Measurements from ENCODE around the gene PIPOX. TPM values are rescaled to one million over a fixed set of nuclear protein-coding genes. Genes with fewer than 3 reads are reported as not detected.

Gene PIPOX
- total and polyA plus RNA-seq, 9 of the 15 experiments (the other 6 are each of a cell fraction or from before 2014, with no cell fraction given), result 0.15 to 2.2 (median 0.58) TPM; not detected in 2

DNA sequence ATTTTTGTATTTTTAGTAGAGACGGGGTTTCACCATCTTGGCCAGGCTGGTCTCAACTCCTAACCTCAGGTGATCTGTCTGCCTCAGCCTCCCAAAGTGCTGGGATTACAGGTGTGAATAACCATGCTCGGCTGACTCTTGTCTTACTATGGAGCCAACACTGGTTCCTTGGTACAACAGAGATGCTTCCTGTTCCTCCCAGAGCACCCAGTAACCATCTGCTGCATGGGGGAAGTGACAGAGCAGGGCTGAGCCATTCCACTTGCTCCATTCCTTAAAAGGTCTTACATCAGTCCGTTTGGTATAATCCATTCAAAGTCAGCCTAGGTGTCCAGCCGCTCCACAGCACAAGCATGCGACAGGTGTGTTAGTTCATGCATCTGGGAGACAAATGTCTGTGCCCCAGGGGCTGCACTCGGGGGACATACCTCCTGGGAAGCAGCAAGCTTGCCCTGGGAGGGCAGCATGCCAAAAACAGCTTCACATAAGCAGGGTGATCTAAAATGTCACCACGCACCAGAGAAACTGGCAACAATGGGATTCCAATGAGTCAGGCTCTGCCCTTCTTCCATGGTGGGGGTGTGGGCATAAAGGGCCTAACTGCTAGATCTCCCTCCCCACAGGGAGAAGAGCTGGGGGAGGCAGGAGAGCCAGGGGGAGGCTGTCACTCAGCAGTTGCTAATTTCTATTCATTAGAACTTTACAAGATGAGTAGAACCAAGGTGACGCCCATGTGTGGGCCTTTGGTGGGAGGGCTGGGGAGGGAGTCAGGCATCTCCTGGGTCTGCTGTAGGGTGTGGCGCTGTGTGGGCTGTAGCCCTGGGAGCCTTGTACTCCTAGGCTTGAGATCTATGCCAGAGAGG is 35.5 kb downstream of the PIPOX start (continued):
- TF ChIP-seq, protein P1, sequence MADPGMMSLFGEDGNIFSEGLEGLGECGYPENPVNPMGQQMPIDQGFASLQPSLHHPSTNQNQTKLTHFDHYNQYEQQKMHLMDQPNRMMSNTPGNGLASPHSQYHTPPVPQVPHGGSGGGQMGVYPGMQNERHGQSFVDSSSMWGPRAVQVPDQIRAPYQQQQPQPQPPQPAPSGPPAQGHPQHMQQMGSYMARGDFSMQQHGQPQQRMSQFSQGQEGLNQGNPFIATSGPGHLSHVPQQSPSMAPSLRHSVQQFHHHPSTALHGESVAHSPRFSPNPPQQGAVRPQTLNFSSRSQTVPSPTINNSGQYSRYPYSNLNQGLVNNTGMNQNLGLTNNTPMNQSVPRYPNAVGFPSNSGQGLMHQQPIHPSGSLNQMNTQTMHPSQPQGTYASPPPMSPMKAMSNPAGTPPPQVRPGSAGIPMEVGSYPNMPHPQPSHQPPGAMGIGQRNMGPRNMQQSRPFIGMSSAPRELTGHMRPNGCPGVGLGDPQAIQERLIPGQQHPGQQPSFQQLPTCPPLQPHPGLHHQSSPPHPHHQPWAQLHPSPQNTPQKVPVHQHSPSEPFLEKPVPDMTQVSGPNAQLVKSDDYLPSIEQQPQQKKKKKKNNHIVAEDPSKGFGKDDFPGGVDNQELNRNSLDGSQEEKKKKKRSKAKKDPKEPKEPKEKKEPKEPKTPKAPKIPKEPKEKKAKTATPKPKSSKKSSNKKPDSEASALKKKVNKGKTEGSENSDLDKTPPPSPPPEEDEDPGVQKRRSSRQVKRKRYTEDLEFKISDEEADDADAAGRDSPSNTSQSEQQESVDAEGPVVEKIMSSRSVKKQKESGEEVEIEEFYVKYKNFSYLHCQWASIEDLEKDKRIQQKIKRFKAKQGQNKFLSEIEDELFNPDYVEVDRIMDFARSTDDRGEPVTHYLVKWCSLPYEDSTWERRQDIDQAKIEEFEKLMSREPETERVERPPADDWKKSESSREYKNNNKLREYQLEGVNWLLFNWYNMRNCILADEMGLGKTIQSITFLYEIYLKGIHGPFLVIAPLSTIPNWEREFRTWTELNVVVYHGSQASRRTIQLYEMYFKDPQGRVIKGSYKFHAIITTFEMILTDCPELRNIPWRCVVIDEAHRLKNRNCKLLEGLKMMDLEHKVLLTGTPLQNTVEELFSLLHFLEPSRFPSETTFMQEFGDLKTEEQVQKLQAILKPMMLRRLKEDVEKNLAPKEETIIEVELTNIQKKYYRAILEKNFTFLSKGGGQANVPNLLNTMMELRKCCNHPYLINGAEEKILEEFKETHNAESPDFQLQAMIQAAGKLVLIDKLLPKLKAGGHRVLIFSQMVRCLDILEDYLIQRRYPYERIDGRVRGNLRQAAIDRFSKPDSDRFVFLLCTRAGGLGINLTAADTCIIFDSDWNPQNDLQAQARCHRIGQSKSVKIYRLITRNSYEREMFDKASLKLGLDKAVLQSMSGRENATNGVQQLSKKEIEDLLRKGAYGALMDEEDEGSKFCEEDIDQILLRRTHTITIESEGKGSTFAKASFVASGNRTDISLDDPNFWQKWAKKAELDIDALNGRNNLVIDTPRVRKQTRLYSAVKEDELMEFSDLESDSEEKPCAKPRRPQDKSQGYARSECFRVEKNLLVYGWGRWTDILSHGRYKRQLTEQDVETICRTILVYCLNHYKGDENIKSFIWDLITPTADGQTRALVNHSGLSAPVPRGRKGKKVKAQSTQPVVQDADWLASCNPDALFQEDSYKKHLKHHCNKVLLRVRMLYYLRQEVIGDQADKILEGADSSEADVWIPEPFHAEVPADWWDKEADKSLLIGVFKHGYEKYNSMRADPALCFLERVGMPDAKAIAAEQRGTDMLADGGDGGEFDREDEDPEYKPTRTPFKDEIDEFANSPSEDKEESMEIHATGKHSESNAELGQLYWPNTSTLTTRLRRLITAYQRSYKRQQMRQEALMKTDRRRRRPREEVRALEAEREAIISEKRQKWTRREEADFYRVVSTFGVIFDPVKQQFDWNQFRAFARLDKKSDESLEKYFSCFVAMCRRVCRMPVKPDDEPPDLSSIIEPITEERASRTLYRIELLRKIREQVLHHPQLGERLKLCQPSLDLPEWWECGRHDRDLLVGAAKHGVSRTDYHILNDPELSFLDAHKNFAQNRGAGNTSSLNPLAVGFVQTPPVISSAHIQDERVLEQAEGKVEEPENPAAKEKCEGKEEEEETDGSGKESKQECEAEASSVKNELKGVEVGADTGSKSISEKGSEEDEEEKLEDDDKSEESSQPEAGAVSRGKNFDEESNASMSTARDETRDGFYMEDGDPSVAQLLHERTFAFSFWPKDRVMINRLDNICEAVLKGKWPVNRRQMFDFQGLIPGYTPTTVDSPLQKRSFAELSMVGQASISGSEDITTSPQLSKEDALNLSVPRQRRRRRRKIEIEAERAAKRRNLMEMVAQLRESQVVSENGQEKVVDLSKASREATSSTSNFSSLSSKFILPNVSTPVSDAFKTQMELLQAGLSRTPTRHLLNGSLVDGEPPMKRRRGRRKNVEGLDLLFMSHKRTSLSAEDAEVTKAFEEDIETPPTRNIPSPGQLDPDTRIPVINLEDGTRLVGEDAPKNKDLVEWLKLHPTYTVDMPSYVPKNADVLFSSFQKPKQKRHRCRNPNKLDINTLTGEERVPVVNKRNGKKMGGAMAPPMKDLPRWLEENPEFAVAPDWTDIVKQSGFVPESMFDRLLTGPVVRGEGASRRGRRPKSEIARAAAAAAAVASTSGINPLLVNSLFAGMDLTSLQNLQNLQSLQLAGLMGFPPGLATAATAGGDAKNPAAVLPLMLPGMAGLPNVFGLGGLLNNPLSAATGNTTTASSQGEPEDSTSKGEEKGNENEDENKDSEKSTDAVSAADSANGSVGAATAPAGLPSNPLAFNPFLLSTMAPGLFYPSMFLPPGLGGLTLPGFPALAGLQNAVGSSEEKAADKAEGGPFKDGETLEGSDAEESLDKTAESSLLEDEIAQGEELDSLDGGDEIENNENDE (IDR thresholded peaks at IDR 0.05; ENCODE audit: low read depth, low read length), result no peak
- TF ChIP-seq, protein P2, sequence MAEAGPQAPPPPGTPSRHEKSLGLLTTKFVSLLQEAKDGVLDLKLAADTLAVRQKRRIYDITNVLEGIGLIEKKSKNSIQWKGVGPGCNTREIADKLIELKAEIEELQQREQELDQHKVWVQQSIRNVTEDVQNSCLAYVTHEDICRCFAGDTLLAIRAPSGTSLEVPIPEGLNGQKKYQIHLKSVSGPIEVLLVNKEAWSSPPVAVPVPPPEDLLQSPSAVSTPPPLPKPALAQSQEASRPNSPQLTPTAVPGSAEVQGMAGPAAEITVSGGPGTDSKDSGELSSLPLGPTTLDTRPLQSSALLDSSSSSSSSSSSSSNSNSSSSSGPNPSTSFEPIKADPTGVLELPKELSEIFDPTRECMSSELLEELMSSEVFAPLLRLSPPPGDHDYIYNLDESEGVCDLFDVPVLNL (CRISPR knock-in tag; IDR thresholded peaks at IDR 0.05; ENCODE audit: low read depth), result no peak
- TF ChIP-seq GATA2 (CRISPR knock-in tag; IDR thresholded peaks at IDR 0.05), result no peak
- no peak for TF ChIP-seq ZNF140 (CRISPR knock-in tag; IDR thresholded peaks at IDR 0.05)
- TF ChIP-seq, protein P3, sequence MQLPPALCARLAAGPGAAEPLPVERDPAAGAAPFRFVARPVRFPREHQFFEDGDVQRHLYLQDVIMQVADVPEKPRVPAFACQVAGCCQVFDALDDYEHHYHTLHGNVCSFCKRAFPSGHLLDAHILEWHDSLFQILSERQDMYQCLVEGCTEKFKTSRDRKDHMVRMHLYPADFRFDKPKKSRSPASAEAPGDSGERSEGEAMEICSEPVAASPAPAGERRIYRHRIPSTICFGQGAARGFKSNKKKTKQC (CRISPR knock-in tag; IDR thresholded peaks at IDR 0.05), result no peak
- no peak for TF ChIP-seq SRSF7 (optimal IDR thresholded peaks at IDR 0.05; ENCODE audit: low read depth, low read length)
- no peak for TF ChIP-seq RNF2 (IDR thresholded peaks at IDR 0.05)

All from K562 (cell line).